ENCODE measurements around the gene COPS4. TPM values are rescaled to one million over a fixed set of nuclear protein-coding genes. Genes with fewer than 3 reads are reported as not detected.
"Not testable (repeated sequence)": the region's sequence is repeated elsewhere in the genome, so short reads cannot be mapped to it uniquely, and the experiment has no call there.

The COPS4 gene
- total and polyA plus RNA-seq, 8 donors: 27.8 to 77.0 (median 66.5) TPM

DNA sequence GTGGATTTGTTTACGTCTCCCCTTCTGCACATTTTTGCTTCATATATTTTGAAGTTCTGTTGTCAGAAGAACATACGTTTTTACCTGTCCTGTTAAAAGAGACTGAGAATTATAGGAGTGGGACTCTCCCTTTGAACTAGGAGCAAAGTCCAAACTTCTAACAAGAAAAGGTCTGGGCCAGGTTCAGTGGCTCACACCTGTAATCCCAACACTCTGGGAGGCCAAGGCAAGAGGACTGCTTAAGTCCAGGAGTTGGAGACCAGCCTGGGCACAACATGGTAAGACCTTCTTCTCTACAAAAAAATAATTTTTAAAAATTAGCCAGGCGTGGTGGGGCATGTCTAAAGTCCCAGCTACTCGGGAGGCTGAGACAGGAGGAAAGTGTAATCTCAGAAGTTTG, 40.1 kb upstream of the COPS4 start:
- Histone ChIP-seq H3K4me1 (peaks cover 0 to 10% of the 10 kb centered on the region in 2 donors), H3K27ac (no peak overlapping the region), H3K36me3 (no peaks in the 10 kb centered on the region), H3K4me3 (no peak overlapping the region), H3K9me3 (no peaks in the 10 kb centered on the region), H3K27me3 (no peaks in the 10 kb centered on the region)
- TF ChIP-seq, protein P1, sequence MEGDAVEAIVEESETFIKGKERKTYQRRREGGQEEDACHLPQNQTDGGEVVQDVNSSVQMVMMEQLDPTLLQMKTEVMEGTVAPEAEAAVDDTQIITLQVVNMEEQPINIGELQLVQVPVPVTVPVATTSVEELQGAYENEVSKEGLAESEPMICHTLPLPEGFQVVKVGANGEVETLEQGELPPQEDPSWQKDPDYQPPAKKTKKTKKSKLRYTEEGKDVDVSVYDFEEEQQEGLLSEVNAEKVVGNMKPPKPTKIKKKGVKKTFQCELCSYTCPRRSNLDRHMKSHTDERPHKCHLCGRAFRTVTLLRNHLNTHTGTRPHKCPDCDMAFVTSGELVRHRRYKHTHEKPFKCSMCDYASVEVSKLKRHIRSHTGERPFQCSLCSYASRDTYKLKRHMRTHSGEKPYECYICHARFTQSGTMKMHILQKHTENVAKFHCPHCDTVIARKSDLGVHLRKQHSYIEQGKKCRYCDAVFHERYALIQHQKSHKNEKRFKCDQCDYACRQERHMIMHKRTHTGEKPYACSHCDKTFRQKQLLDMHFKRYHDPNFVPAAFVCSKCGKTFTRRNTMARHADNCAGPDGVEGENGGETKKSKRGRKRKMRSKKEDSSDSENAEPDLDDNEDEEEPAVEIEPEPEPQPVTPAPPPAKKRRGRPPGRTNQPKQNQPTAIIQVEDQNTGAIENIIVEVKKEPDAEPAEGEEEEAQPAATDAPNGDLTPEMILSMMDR (IDR thresholded peaks at IDR 0.05): no peak
- no peak for ATAC-seq
- DNase-seq: no peak
- intact Hi-C loops (cut with DNase I): no loop called here

DNA sequence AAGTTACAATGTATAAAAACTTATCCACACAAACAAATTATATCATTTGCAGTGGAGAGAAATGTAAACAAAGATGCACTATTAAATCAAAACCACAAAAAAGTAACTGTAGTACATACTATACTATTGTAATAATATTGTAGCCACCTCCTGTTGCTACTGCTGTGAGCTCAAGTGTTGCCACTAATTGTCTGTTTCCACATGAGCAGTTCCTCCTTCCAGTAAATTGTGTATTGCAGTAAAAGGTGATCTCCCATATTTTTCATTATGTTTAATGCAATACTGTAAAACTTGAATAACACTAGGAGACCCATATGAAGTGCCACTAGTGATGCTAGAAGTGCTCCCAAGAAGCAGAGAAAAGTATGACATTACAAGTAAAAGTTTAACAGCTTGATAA, 36.1 kb upstream of the COPS4 start:
- Histone ChIP-seq H3K4me1 (peaks cover 0 to 7% of the 10 kb centered on the region in 2 donors), H3K27ac (no peak overlapping the region), H3K27me3 (no peaks in the 10 kb centered on the region), H3K9me3 (no peaks in the 10 kb centered on the region), H3K36me3 (no peaks in the 10 kb centered on the region), H3K4me3 (no peak overlapping the region)
- TF ChIP-seq, protein P1 (IDR thresholded peaks at IDR 0.05): no peak
- no peak for DNase-seq
- intact Hi-C loops (cut with DNase I): no loop called here
- peak; percentile 68 for ATAC-seq

- TF ChIP-seq, protein P1 (IDR thresholded peaks at IDR 0.05): no peak
- Histone ChIP-seq H3K27ac (no peak overlapping the region), H3K9me3 (no peaks in the 10 kb centered on the region), H3K4me3 (no peak overlapping the region), H3K4me1 (peaks cover 0 to 7% of the 10 kb centered on the region in 2 donors), H3K27me3 (no peaks in the 10 kb centered on the region), H3K36me3 (no peaks in the 10 kb centered on the region)
- intact Hi-C loops (cut with DNase I): no loop called here
- ATAC-seq: no peak
- no peak for DNase-seq
These were observed 32.7 kb upstream of the COPS4 start for GRCh38 chr4:83002329-83002728.

DNA sequence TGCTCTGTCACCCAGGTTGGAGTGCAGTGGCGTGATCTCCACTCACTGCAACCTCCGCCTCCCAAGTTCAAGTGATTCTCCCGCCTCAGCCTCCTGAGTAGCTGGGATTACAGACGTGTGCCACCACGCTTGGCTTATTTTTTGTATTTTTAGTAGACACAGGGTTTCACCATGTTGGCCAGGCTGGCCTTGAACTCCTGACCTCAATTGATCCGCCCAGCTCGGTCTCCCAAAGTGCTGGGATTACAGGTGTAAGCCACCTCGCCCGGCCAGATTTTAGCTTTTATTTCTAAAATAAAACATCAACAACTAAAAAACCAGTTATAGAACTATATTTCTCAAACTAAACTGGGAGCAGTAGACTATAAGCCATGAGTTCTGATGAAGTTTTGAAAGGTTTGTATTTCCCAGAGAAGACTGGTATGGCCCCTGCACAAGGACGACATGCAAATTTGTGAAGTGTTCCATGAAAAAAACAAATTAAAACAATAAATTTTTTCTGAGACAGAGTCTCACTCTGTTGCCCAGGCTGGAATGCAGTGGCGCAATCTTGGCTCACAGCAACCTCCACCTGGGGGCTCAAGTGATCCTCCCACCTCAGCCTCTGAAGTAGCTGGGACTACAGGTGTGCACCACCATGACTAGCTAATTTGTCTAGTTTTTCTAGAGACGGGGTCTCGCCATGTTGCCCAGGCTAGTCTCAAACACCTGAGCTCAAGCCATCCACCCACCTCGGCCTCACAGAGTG, 31.8 kb upstream of the COPS4 start:
- H3K4me3 ChIP-seq; ATAC-seq; intact Hi-C loops (cut with DNase I); H3K27ac ChIP-seq; H3K27me3 ChIP-seq; H3K9me3 ChIP-seq; H3K36me3 ChIP-seq; DNase-seq: not testable (repeated sequence)
- H3K4me1 ChIP-seq: peaks cover 0 to 12% of the 10 kb centered on the region in 2 donors

GRCh38 chr4:83009529-83009928, 25.5 kb upstream of the COPS4 start:
- no peak for ATAC-seq
- DNase-seq: no peak

More at GRCh38 chr4:83009529-83009928, 25.5 kb upstream of the COPS4 start:
- Histone ChIP-seq H3K36me3 (no peaks in the 10 kb centered on the region), H3K9me3 (no peaks in the 10 kb centered on the region), H3K4me1 (peaks cover 10 to 47% of the 10 kb centered on the region in 2 donors), H3K4me3 (peak overlapping the region; percentile 63 to 65), H3K27ac (peak overlapping the region; percentile 88 to 92), H3K27me3 (no peaks in the 10 kb centered on the region)
- TF ChIP-seq, protein P1 (IDR thresholded peaks at IDR 0.05): no peak
- intact Hi-C loops (cut with DNase I): no loop called here
